ENCODE results near the gene ZC3H12D.

Gene ZC3H12D

DNA sequence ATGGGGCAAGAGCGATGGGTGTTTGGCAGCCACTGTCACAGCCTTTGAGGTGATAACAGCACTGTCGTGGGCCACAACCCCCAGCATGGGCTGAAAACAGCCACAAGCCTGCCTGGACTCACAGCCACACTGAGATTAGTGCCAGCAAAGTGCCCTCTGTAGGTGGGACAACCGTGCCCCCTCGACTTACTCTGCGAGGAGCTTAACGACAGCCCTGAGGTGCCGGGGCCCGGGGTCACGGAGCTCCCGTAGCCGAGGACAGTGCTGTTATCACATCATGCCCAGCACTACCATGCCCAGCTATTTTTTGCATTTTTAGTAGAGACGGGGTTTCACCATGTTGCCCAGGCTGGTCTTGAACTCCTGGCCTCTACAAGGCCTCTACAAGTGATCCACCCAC is 48.2 kb downstream of the ZC3H12D start:
- H3K4me3 ChIP-seq (ENCODE audit: low read length) = no peak overlapping the region
- DNase-seq (ENCODE audit: low read depth) = no peak

DNA sequence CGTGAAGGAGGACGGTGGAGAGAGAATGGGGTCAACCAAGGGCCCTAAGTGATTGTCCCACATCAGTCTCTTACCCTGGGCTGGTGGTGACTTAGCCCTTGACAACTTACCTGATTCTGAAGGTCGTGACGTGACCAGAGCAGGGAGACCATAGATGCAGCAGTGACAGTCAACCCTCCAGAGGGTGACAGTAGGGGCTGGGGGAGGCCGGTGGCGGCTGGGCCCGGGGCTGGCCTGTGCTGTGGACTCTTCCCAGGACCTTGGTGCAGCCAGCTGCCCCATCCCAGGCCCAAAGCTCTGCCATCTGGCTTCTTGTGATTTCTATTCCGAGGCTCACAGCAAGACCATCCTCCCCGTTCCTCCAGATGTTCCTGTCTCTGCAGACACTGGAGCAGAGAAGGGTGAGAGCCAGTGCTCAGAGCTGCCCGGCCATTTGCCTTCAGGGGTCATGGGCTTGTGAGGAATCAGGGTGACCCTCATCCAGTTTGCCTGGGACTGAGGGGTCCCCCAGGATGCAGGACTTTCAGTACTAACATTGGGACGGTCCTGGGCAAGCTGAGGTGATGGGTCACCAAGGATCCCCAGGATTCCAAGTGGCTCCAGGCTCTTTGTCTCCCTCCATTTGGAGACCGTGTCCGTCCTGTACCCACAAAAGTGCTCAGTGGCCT is 48.8 kb downstream of the ZC3H12D start:
- no peak for DNase-seq (ENCODE audit: low read depth)
- TF ChIP-seq, protein P1, sequence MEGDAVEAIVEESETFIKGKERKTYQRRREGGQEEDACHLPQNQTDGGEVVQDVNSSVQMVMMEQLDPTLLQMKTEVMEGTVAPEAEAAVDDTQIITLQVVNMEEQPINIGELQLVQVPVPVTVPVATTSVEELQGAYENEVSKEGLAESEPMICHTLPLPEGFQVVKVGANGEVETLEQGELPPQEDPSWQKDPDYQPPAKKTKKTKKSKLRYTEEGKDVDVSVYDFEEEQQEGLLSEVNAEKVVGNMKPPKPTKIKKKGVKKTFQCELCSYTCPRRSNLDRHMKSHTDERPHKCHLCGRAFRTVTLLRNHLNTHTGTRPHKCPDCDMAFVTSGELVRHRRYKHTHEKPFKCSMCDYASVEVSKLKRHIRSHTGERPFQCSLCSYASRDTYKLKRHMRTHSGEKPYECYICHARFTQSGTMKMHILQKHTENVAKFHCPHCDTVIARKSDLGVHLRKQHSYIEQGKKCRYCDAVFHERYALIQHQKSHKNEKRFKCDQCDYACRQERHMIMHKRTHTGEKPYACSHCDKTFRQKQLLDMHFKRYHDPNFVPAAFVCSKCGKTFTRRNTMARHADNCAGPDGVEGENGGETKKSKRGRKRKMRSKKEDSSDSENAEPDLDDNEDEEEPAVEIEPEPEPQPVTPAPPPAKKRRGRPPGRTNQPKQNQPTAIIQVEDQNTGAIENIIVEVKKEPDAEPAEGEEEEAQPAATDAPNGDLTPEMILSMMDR (conservative IDR thresholded peaks at IDR 0.05; ENCODE audit: low read depth, low read length) = no peak
- H3K4me3 ChIP-seq (ENCODE audit: low read length) = no peak overlapping the region

More for the DNA sequence above, 48.2 kb downstream of the ZC3H12D start:
- TF ChIP-seq, protein P1 (conservative IDR thresholded peaks at IDR 0.05; ENCODE audit: low read depth, low read length) = no peak

- H3K4me3 ChIP-seq (ENCODE audit: low read length) = no peak overlapping the region
Observed at GRCh38 chr6:149433881-149434280, 50.9 kb downstream of the ZC3H12D start.

GRCh38 chr6:149433405-149433804 is 51.4 kb downstream of the ZC3H12D start:
- TF ChIP-seq, protein P1 (conservative IDR thresholded peaks at IDR 0.05; ENCODE audit: low read depth, low read length) = no peak
- no peak overlapping the region for H3K4me3 ChIP-seq (ENCODE audit: low read length)
- DNase-seq (ENCODE audit: low read depth) = no peak

More at GRCh38 chr6:149433881-149434280, 50.9 kb downstream of the ZC3H12D start:
- DNase-seq (ENCODE audit: low read depth) = no peak
- TF ChIP-seq, protein P1 (conservative IDR thresholded peaks at IDR 0.05; ENCODE audit: low read depth, low read length) = no peak

GRCh38 chr6:149431905-149432775 is 52.7 kb downstream of the ZC3H12D start:
- TF ChIP-seq, protein P1 (conservative IDR thresholded peaks at IDR 0.05; ENCODE audit: low read depth, low read length) = peak; percentile 89
- DNase-seq (ENCODE audit: low read depth) = peak; percentile 38
- no peak overlapping the region for H3K4me3 ChIP-seq (ENCODE audit: low read length)

DNA sequence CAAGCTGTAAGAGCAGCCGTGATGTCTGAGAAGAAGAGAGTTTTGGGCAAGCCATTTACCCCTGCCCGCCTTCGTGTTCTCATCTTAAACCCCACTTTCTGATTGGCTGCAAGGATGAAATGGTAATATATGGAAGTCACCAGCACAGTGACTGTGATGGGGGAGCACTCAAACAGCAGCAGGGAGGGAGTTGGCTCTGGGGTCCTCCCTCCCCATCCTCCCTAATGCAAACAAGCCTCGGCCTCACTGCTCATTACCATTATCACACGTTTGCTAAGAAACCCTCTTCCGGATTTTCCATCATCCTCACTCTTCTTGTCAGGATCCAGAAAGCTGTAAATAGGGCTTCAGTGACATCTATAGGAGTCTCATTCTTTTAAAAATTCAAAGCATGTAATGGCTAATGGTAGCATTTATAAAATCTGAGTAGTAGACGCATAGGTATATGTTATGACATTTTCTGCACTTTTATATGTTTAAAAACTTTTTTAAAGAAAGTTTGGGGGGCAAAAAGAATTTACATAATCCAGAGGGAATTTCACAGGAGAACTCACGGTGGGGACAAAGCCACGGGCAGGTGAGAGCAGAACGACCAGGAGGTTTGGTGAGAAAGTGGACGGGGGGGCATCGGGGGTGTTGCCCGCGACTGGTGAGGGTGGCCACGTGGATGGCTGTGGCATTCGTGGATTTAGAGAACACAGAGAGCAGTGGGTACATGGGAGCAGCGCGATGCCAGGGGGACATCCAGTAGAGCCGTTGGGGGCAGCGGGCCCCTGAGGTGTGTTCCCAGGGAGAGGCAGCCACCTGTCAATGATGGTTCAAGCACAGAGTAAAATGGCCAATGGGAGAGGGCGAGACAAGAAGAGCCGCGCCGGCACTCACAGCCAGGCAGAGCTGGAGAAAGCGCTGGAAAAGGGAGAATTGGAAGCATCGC is 55.1 kb downstream of the ZC3H12D start:
- DNase-seq (ENCODE audit: low read depth) = no peak
- H3K4me3 ChIP-seq (ENCODE audit: low read length) = no peak overlapping the region
- TF ChIP-seq, protein P1 (conservative IDR thresholded peaks at IDR 0.05; ENCODE audit: low read depth, low read length) = no peak

All from retinal pigment epithelial cell (primary cell).